ENCODE measurements around the gene IL22RA1.

IL22RA1 gene

GRCh38 chr1:24096009-24096738 lies 46.8 kb downstream of the IL22RA1 start:
- no peak for DNase-seq (ENCODE audit: low read depth in 2 of 2)

- no peak for DNase-seq (ENCODE audit: low read depth in 2 of 2)
These were observed 47.6 kb downstream of the IL22RA1 start for GRCh38 chr1:24095140-24095859.

- no peak for DNase-seq (ENCODE audit: low read depth in 2 of 2)
These were observed 48.4 kb downstream of the IL22RA1 start for GRCh38 chr1:24094554-24094953.

- no peak for DNase-seq (ENCODE audit: low read depth in 2 of 2)
These were observed 49.2 kb downstream of the IL22RA1 start for GRCh38 chr1:24093732-24094131.

GRCh38 chr1:24092979-24093378 lies 50.0 kb downstream of the IL22RA1 start:
- no peak for DNase-seq (ENCODE audit: low read depth in 2 of 2)

- DNase-seq (ENCODE audit: low read depth in 2 of 2), result no peak
These were observed 50.9 kb downstream of the IL22RA1 start for GRCh38 chr1:24091971-24092482.

- DNase-seq (ENCODE audit: low read depth in 2 of 2), result no peak
These were observed 52.2 kb downstream of the IL22RA1 start for GRCh38 chr1:24090736-24091135.

GRCh38 chr1:24089743-24090555 lies 53.0 kb downstream of the IL22RA1 start:
- no peak for DNase-seq (ENCODE audit: low read depth in 2 of 2)

- no peak for DNase-seq (ENCODE audit: low read depth in 2 of 2)
These were observed 53.8 kb downstream of the IL22RA1 start for GRCh38 chr1:24089027-24089742.

- no peak for DNase-seq (ENCODE audit: low read depth in 2 of 2)
These were observed 56.5 kb downstream of the IL22RA1 start for GRCh38 chr1:24086466-24086865.

- DNase-seq (ENCODE audit: low read depth in 2 of 2), result no peak
These were observed 57.4 kb downstream of the IL22RA1 start for GRCh38 chr1:24085546-24085945.

GRCh38 chr1:24085007-24085406 lies 57.9 kb downstream of the IL22RA1 start:
- no peak for DNase-seq (ENCODE audit: low read depth in 2 of 2)

GRCh38 chr1:24084050-24084449 lies 58.9 kb downstream of the IL22RA1 start:
- no peak for DNase-seq (ENCODE audit: low read depth in 2 of 2)

GRCh38 chr1:24082372-24082771 lies 60.6 kb downstream of the IL22RA1 start:
- DNase-seq (ENCODE audit: low read depth in 2 of 2), result no peak

- no peak for DNase-seq (ENCODE audit: low read depth in 2 of 2)
These were observed 61.8 kb downstream of the IL22RA1 start for GRCh38 chr1:24081190-24081589.

GRCh38 chr1:24080131-24080530 lies 62.8 kb downstream of the IL22RA1 start:
- DNase-seq (ENCODE audit: low read depth in 2 of 2), result no peak

GRCh38 chr1:24077278-24077978 lies 65.5 kb downstream of the IL22RA1 start:
- no peak for DNase-seq (ENCODE audit: low read depth in 2 of 2)

GRCh38 chr1:24075946-24076345 lies 67.0 kb downstream of the IL22RA1 start:
- DNase-seq (ENCODE audit: low read depth in 2 of 2), result no peak

- DNase-seq (ENCODE audit: low read depth in 2 of 2), result no peak
These were observed 67.4 kb downstream of the IL22RA1 start for GRCh38 chr1:24075590-24075854.

- no peak for DNase-seq (ENCODE audit: low read depth in 2 of 2)
These were observed 67.9 kb downstream of the IL22RA1 start for GRCh38 chr1:24074817-24075589.
